GM18861 (cell line): ENCODE measurements around the gene TRIM74.
"Not testable (repeated sequence)": the region's sequence is repeated elsewhere in the genome, so short reads cannot be mapped to it uniquely, and the experiment has no call there.

Experiments used
- ATAC-seq: cut with Tn5 transposase; IDR thresholded peaks from one replicate; pipeline ENCODE4 v1.9.1; 2021; ENCODE audit not compliant: unreplicated experiment

TRIM74 gene

GRCh38 chr7:72913750-72914149 lies 55.5 kb downstream of the TRIM74 start:
- not testable (repeated sequence) for ATAC-seq

- ATAC-seq, result not testable (repeated sequence)
These were observed 57.9 kb downstream of the TRIM74 start for GRCh38 chr7:72911395-72911794.
